SU-DHL-6 (cell line): ENCODE data around the gene PTPRN2.

ENCODE experiments used
- CTCF ChIP-seq: fragments of 200-600 bp; sonication (generic); IDR thresholded peaks from one replicate; pipeline ENCODE4 v1.5.1; 2017; ENCODE audit warnings: antibody characterized with exemption, mild to moderate bottlenecking, low read length, moderate library complexity; ENCODE audit not compliant: insufficient read depth, poor library complexity, severe bottlenecking
- EZH2phosphoT487 ChIP-seq: fragments of 200-600 bp; sonication (generic), shearing (Covaris generic); conservative IDR thresholded peaks from 2 replicates; pipeline ENCODE4 v1.6.1; 2018; ENCODE audit warnings: mild to moderate bottlenecking, antibody characterized with exemption, low read length, moderate library complexity, mixed read lengths

- no peak for TF ChIP-seq CTCF
- no peak for TF ChIP-seq EZH2phosphoT487
These were observed 632.7 kb downstream of the PTPRN2 start for GRCh38 chr7:157954901-157955300.
